H1 (cell line): ENCODE measurements around the gene TLL1. TPM values are rescaled to one million over a fixed set of nuclear protein-coding genes. Genes with fewer than 3 reads are reported as not detected.

ENCODE experiments used
- CTCF ChIA-PET: fragments of 300-600 bp; sonication (Branson Sonifier 250); formaldehyde crosslinking; loops from one replicate; lab custom pipeline; 2021; ENCODE audit not compliant: partially characterized antibody; lab: Charles Lee
- POLR2A ChIA-PET: fragments of 300-600 bp; sonication (Branson Sonifier 250); formaldehyde crosslinking; loops from one replicate; lab custom pipeline; 2021; ENCODE audit warnings: inconsistent platforms; ENCODE audit not compliant: partially characterized antibody; lab: Charles Lee
- DNase-seq, 2 experiments: peaks; one replicate each; pipeline versions ENCODE4 v3.0.0 to v3.0.0-alpha.2; 2010 to 2022; ENCODE audit warnings: low spot score in 2 of 2, low read depth in 1 of 2, mixed read lengths in 1 of 2
- FAIRE-seq: peaks from 2 replicates; lab custom pipeline; 2011; peaks lifted over from hg19 to GRCh38; lab: Jason Lieb, UNC
- H2AFZ ChIP-seq: 2 replicates; pipeline ENCODE4 v1.8.1; 2012; ENCODE audit warnings: low read length, inconsistent platforms
- H2AK5ac ChIP-seq: 2 replicates; pipeline ENCODE4 v1.6.1; 2013; ENCODE audit warnings: low read depth, low read length
- H2BK120ac ChIP-seq: replicated peaks from 2 replicates; pipeline ENCODE3; 2013; ENCODE audit warnings: low read depth, low read length, inconsistent platforms
- H2BK12ac ChIP-seq: 2 replicates; pipeline ENCODE4 v1.6.1; 2013; ENCODE audit warnings: low read depth, low read length
- H2BK15ac ChIP-seq: 2 replicates; pipeline ENCODE4 v1.6.1; 2013; ENCODE audit warnings: low read length
- H2BK20ac ChIP-seq: 2 replicates; pipeline ENCODE4 v1.6.1; 2013; ENCODE audit warnings: low read length
- H2BK5ac ChIP-seq: 2 replicates; pipeline ENCODE4 v1.6.1; 2013; ENCODE audit warnings: low read depth, low read length
- H3K14ac ChIP-seq: 2 replicates; pipeline ENCODE4 v1.6.1; 2013; ENCODE audit warnings: inconsistent platforms; ENCODE audit not compliant: insufficient read length
- H3K18ac ChIP-seq: 2 replicates; pipeline ENCODE4 v1.6.1; 2013; ENCODE audit warnings: low read length; ENCODE audit errors: extremely low read depth
- H3K23ac ChIP-seq: 2 replicates; pipeline ENCODE4 v1.6.1; 2013; ENCODE audit warnings: inconsistent platforms; ENCODE audit not compliant: insufficient read length
- H3K23me2 ChIP-seq: 2 replicates; pipeline ENCODE4 v1.6.1; 2013; ENCODE audit warnings: low read depth, low read length
- H3K27ac ChIP-seq: 2 replicates; pipeline ENCODE4 v1.6.1; 2011; ENCODE audit warnings: low read depth, low read length, inconsistent platforms
- H3K27me3 ChIP-seq, 4 experiments: replicated peaks in 1 of 4; 1 replicate in 1 of 4; 2 replicates in 3 of 4; pipeline versions ENCODE4 v1.6.1 to v1.8.1; 2011 to 2013; ENCODE audit warnings: low read length in 3 of 4, mild to moderate bottlenecking in 3 of 4, inconsistent platforms in 2 of 4, mixed read lengths in 2 of 4, moderate library complexity in 1 of 4; ENCODE audit not compliant: control insufficient read depth in 3 of 4, insufficient read depth in 3 of 4; ENCODE audit errors: extremely low read depth in 1 of 4
- H3K36me3 ChIP-seq, 4 experiments: 2 replicates each; pipeline versions ENCODE4 v1.6.1 to v1.8.1; 2011 to 2013; ENCODE audit warnings: mild to moderate bottlenecking in 4 of 4, low read length in 3 of 4, moderate library complexity in 2 of 4, control low read depth in 1 of 4, inconsistent platforms in 1 of 4; ENCODE audit not compliant: insufficient read depth in 4 of 4, control insufficient read depth in 2 of 4
- H3K4ac ChIP-seq: replicated peaks from 2 replicates; pipeline ENCODE3; 2013; ENCODE audit warnings: low read length, low read depth, mixed read lengths, inconsistent platforms; ENCODE audit not compliant: insufficient read length
- H3K4me1 ChIP-seq, 4 experiments: replicated peaks in 1 of 4; 1 replicate in 1 of 4; 2 replicates in 3 of 4; pipeline versions ENCODE4 v1.6.1 to v1.8.1; 2011 to 2013; ENCODE audit warnings: low read length in 3 of 4, inconsistent platforms in 2 of 4, mixed read lengths in 1 of 4; ENCODE audit not compliant: insufficient read depth in 4 of 4, control insufficient read depth in 3 of 4
- H3K4me2 ChIP-seq, 2 experiments: 2 replicates each; pipeline versions ENCODE4 v1.6.1 to v1.8.1; 2011 to 2013; ENCODE audit warnings: low read depth in 2 of 2, low read length in 2 of 2, control low read depth in 1 of 2, inconsistent platforms in 1 of 2, mild to moderate bottlenecking in 1 of 2; ENCODE audit not compliant: insufficient read depth in 1 of 2
- H3K4me3 ChIP-seq, 4 experiments: fragments of 200-600, 300-600 bp in 1 of 4; sonication (generic), shearing (Covaris generic), sonication (Bioruptor Twin) in 1 of 4; 2 replicates each; pipeline versions ENCODE4 v1.5.1 to v1.8.1; 2011 to 2016; ENCODE audit warnings: low read length in 4 of 4, low read depth in 3 of 4, control low read depth in 2 of 4, inconsistent platforms in 2 of 4, mild to moderate bottlenecking in 2 of 4, mixed read lengths in 1 of 4, moderate library complexity in 1 of 4; ENCODE audit not compliant: insufficient read depth in 2 of 4; ENCODE audit errors: extremely low read depth in 1 of 4
- H3K56ac ChIP-seq: replicated peaks from 2 replicates; pipeline ENCODE3; 2013; ENCODE audit warnings: low read depth, mild to moderate bottlenecking, mixed read lengths, low read length, inconsistent platforms; ENCODE audit not compliant: insufficient read length
- H3K79me1 ChIP-seq: 2 replicates; pipeline ENCODE4 v1.6.1; 2013; ENCODE audit warnings: low read depth, low read length, control low read depth
- H3K79me2 ChIP-seq, 2 experiments: 2 replicates each; pipeline versions ENCODE4 v1.6.1 to v1.8.1; 2012 to 2013; ENCODE audit warnings: low read length in 2 of 2, mild to moderate bottlenecking in 2 of 2, inconsistent platforms in 1 of 2; ENCODE audit not compliant: insufficient read depth in 2 of 2, control insufficient read depth in 1 of 2
- H3K9ac ChIP-seq, 4 experiments: replicated peaks in 1 of 4; 1 replicate in 1 of 4; 2 replicates in 3 of 4; pipeline versions ENCODE4 v1.6.1 to v1.8.1; 2011 to 2013; ENCODE audit warnings: low read depth in 3 of 4, low read length in 3 of 4, control low read depth in 2 of 4, mild to moderate bottlenecking in 2 of 4, moderate library complexity in 2 of 4, inconsistent platforms in 1 of 4; ENCODE audit errors: extremely low read depth in 1 of 4
- H3K9me3 ChIP-seq, 2 experiments: 2 replicates each; pipeline versions ENCODE4 v1.6.1 to v1.8.1; 2012 to 2013; ENCODE audit warnings: mild to moderate bottlenecking in 2 of 2, moderate library complexity in 2 of 2, control low read depth in 1 of 2, inconsistent platforms in 1 of 2, low read depth in 1 of 2, low read length in 1 of 2, mixed read lengths in 1 of 2; ENCODE audit not compliant: insufficient read depth in 2 of 2
- H4K20me1 ChIP-seq, 2 experiments: replicated peaks in 1 of 2; 2 replicates each; pipeline versions ENCODE3 to v1.8.1; 2011 to 2013; ENCODE audit warnings: inconsistent platforms in 2 of 2, low read length in 2 of 2, mild to moderate bottlenecking in 1 of 2; ENCODE audit not compliant: insufficient read depth in 2 of 2, control insufficient read depth in 1 of 2
- H4K5ac ChIP-seq: 2 replicates; pipeline ENCODE4 v1.6.1; 2013; ENCODE audit warnings: low read length, low read depth, mixed read lengths, inconsistent platforms; ENCODE audit not compliant: insufficient read length
- H4K8ac ChIP-seq: 2 replicates; pipeline ENCODE4 v1.8.0; 2013; ENCODE audit warnings: mild to moderate bottlenecking, moderate library complexity, low read length, inconsistent platforms; ENCODE audit not compliant: insufficient read depth; ENCODE audit errors: extremely low read depth
- H4K91ac ChIP-seq: replicated peaks from 2 replicates; pipeline ENCODE3; 2013; ENCODE audit warnings: low read length, mixed read lengths, inconsistent platforms; ENCODE audit not compliant: insufficient read length
- CBX5 ChIP-seq: fragments of 300-800, 300-1000 bp; sonication (generic); IDR thresholded peaks from 2 replicates; pipeline ENCODE4 v1.7.1; 2016; ENCODE audit warnings: antibody characterized with exemption, low read length, low read depth
- CHD2 ChIP-seq: IDR thresholded peaks from 2 replicates; pipeline ENCODE4 v1.6.1; 2012; ENCODE audit warnings: low read length, improper control_type of control experiment
- FOSL1 ChIP-seq: IDR thresholded peaks from 2 replicates; pipeline ENCODE4 v1.6.1; 2011; ENCODE audit warnings: mild to moderate bottlenecking, low read depth, low read length, moderate library complexity; ENCODE audit not compliant: insufficient read depth
- NRF1 ChIP-seq: IDR thresholded peaks from 2 replicates; pipeline ENCODE4 v1.6.1; 2011; ENCODE audit warnings: mild to moderate bottlenecking, low read depth, low read length, improper control_type of control experiment
- RNF2 ChIP-seq: fragments of 200-900, 300-1000 bp; sonication (generic); IDR thresholded peaks from 2 replicates; pipeline ENCODE4 v1.7.1; 2016; ENCODE audit warnings: borderline replicate concordance, low read depth, mild to moderate bottlenecking, antibody characterized with exemption, low read length; ENCODE audit not compliant: poor library complexity, severe bottlenecking; ENCODE audit errors: missing control alignments
- RXRA ChIP-seq: IDR thresholded peaks from 2 replicates; pipeline ENCODE4 v1.6.1; 2011; ENCODE audit warnings: low read depth, mild to moderate bottlenecking, low read length, moderate library complexity; ENCODE audit not compliant: insufficient read depth
- TAF7 ChIP-seq: optimal IDR thresholded peaks from 2 replicates; pipeline ENCODE3; 2011; ENCODE audit warnings: low read depth, mild to moderate bottlenecking, inconsistent platforms, low read length, moderate library complexity, borderline replicate concordance
- WGBS, 2 experiments: shearing (Covaris generic) in 1 of 2; methylation state at CpG; one replicate each; pipeline versions ENCODE4 v1.1.6 to v1.1.7; 2013 to 2015; ENCODE audit warnings: low lambda C conversion rate in 2 of 2, mixed read lengths in 2 of 2, inconsistent platforms in 1 of 2, low coverage in 1 of 2, missing lambda C conversion rate in 1 of 2; ENCODE audit not compliant: insufficient replicate concordance in 2 of 2, insufficient coverage in 1 of 2, insufficient read length in 1 of 2; ENCODE audit errors: extremely low coverage in 1 of 2, missing lambda C conversion rate in 1 of 2; 5-methylcytosine and 5-hydroxymethylcytosine counted together
- polyA plus RNA-seq, 7 experiments: library from polyadenylated mRNA; depleted of rRNA in 3 of 7; stranded (reverse) in 5 of 7; unstranded in 2 of 7; fragments of >200 nt in 5 of 7; fragments of 200-250 nt in 2 of 7; gene quantifications; 1 replicate in 5 of 7; 2 replicates in 1 of 7; 4 replicates in 1 of 7; pipeline versions ENCODE4 v1.2.1 to v1.2.3, GENCODE V29; 2011 to 2013; ENCODE audit warnings: missing spikeins in 2 of 7, mixed read lengths in 2 of 7
- total RNA-seq: library from RNA; stranded (reverse); fragmentation: NEBNext Ultra II Directional; extraction: Animal tissue kit (Norgen Biotek cat#: 25700); gene quantifications from 2 replicates; pipeline ENCODE4 v1.2.1, GENCODE V29; 2021

Gene TLL1
- total and polyA plus RNA-seq, 2 of the 8 experiments (the other 6 are each of a cell fraction or from before 2014, with no cell fraction given) = 0.18 to 1.1 TPM

DNA sequence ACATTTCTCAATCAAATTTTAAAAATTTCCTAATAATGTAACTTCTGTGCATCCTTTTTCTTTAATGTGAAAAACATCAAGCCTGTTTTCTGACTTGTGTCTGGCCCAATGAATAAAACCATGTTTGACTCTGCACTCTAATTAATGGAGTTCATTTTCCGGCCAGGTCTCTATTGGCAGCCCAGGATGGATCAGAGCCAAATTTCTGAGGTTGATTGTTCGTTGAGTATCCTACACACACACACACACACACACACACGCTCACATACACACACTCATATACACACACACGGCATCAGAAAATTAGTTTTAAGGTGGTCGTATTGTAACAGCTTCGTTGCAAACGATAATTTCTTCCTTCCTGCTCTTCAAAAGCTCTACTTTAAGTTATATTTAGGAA, 28.9 kb upstream of the TLL1 start:
- H3K56ac ChIP-seq = no peak overlapping the region
- H3K4ac ChIP-seq = no peak overlapping the region
- no peaks in the 10 kb centered on the region; the same call in 1 of the 2 replicates for H3K23me2 ChIP-seq
- H3K79me2 ChIP-seq = no peaks in the 10 kb centered on the region
- WGBS, 2 experiments = 98% methylated on average over 7 of the region's 7 CpGs; no CpG with 5 or more reads in 1 of the 2 experiments
- H3K23ac ChIP-seq = no peak overlapping the region
- no peak overlapping the region for H2BK15ac ChIP-seq
- no peak overlapping the region for H4K91ac ChIP-seq
- H2AFZ ChIP-seq = no peak overlapping the region
- H2BK12ac ChIP-seq = no peak overlapping the region
- H2BK5ac ChIP-seq = no peak overlapping the region
- H2BK20ac ChIP-seq = no peak overlapping the region
- POLR2A ChIA-PET = no interaction called here
- FAIRE-seq (no peak), DNase-seq (no peak)
- H3K36me3 ChIP-seq = no peaks in the 10 kb centered on the region
- no peak overlapping the region for H2BK120ac ChIP-seq
- H3K4me2 ChIP-seq = no peak overlapping the region
- H4K8ac ChIP-seq = no peak overlapping the region
- H3K79me1 ChIP-seq = no peaks in the 10 kb centered on the region
- no peak overlapping the region for H3K9ac ChIP-seq
- H3K9me3 ChIP-seq = no peaks in the 10 kb centered on the region
- no peaks in the 10 kb centered on the region; a peak in 1 of 7 replicates for H3K4me1 ChIP-seq
- H3K4me3 ChIP-seq = no peak overlapping the region
- H4K20me1 ChIP-seq = no peaks in the 10 kb centered on the region
- H3K14ac ChIP-seq = no peak overlapping the region
- H3K27ac ChIP-seq = no peak overlapping the region
- CTCF ChIA-PET = interaction anchor here (0.8 to 1.1 kb wide), 3 partner anchors 11 to 301 kb away, joined by 3 read pairs; no protein-coding TSS in a partner anchor
- no peak overlapping the region for H4K5ac ChIP-seq
- H2AK5ac ChIP-seq = no peak overlapping the region
- H3K18ac ChIP-seq = no peak overlapping the region
- no peak for TF ChIP-seq CHD2
- TF ChIP-seq NRF1 = no peak
- TF ChIP-seq CBX5 = no peak
- no peak for TF ChIP-seq FOSL1
- TF ChIP-seq RXRA = no peak
- no peak for TF ChIP-seq TAF7
- no peak for TF ChIP-seq RNF2
- H3K27me3 ChIP-seq = no peaks in the 10 kb centered on the region
